ENCODE results near the gene CAMK1D.
A peak's percentile ranks its signal among the peaks of the same experiment; 100 is the strongest.
"Not testable (repeated sequence)": the region's sequence is repeated elsewhere in the genome, so short reads cannot be mapped to it uniquely, and the experiment has no call there.

CAMK1D gene

DNA sequence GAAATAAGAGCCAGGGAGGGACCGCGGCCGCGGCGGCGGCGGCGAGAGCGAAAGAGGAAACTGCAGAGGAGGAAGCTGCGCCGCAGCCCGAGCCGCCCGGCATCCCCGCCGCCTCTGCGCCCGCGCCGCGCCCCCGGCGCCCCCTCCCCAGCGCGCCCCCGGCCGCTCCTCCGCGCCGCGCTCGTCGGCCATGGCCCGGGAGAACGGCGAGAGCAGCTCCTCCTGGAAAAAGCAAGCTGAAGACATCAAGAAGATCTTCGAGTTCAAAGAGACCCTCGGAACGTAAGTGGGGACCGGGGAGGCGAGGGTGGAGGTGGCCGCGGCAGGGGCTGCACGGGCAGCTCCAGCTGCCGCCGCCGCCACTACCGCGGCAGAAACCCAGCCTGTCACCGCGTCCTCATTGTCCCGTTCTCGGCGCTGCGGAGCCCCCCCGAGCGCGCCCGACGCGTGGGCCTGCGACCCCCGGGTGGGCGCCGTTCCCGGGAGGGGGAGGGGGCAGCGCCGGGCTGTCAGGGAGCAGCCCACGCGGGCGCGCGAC lies 351 bp downstream of the CAMK1D start:
- H3K4me3 ChIP-seq (ENCODE audit: low read depth, low read length), result peak overlapping the region; percentile 91
- TF ChIP-seq, protein P1, sequence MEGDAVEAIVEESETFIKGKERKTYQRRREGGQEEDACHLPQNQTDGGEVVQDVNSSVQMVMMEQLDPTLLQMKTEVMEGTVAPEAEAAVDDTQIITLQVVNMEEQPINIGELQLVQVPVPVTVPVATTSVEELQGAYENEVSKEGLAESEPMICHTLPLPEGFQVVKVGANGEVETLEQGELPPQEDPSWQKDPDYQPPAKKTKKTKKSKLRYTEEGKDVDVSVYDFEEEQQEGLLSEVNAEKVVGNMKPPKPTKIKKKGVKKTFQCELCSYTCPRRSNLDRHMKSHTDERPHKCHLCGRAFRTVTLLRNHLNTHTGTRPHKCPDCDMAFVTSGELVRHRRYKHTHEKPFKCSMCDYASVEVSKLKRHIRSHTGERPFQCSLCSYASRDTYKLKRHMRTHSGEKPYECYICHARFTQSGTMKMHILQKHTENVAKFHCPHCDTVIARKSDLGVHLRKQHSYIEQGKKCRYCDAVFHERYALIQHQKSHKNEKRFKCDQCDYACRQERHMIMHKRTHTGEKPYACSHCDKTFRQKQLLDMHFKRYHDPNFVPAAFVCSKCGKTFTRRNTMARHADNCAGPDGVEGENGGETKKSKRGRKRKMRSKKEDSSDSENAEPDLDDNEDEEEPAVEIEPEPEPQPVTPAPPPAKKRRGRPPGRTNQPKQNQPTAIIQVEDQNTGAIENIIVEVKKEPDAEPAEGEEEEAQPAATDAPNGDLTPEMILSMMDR (IDR thresholded peaks at IDR 0.05; ENCODE audit: low read depth, low read length), result no peak
- DNase-seq (ENCODE audit: low read depth, low spot score), result no peak
- in situ Hi-C loops (cut with HindIII; ENCODE audit: low sequenced_read_pairs), result no loop called here

DNA sequence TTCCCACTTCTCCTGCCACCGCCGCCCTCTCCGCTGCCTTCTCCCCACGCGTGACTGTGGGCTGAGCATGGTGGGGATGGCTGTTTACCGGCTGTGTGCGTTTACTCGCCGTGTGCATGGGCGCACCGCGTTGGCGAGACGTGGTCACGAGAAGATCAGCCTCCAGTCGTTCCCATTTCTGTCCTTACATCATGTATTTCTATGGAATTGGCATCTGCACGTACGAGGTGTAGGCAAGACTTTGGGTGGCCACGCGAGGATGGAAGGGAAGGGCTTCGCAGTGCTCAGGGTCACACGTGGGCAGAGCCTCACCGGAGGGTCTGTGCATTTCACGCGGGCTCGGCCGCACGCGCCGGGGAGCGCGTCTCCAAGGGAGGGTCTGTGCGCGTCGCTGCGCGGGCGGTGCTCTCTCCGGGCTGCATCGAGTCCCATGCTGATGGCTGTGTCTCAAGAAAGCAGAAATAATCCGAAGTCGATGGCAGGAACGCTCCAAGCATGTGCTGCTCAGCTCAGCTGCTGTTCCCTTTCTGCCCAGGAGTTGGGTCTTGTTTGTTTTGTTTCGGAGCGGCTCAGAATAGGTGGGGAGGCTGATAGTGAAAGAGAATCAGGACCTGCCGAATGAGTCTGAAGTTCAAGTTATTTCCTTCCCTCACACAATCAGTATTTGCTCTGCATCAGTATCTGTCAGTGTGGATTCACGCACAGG lies 973 bp downstream of the CAMK1D start:
- peak overlapping the region; percentile 91 for H3K4me3 ChIP-seq (ENCODE audit: low read depth, low read length)
- peak; percentile 49 for DNase-seq (ENCODE audit: low read depth, low spot score)
- TF ChIP-seq, protein P1 (IDR thresholded peaks at IDR 0.05; ENCODE audit: low read depth, low read length), result no peak
- in situ Hi-C loops (cut with HindIII; ENCODE audit: low sequenced_read_pairs), result no loop called here

DNA sequence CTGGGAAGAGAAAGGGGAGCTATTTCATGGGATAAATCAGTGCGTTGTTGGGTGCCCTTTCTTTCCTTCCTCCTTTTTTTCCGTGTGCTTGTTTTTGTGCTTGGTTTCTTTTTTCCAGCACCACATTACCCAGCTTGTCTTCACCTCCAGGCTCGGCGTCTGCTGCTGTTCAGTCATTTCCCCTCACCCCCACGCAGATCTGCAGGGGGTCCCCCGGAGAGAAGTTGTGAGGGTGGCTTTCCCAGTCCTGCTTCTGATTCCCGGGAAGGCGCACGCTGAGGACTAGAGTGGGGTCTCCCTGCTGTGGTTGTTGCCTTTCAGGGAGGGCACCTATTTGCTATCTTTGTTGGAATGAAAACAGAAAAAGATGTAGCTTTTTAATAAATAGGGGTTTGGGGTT lies 1.6 kb downstream of the CAMK1D start:
- no peak for DNase-seq (ENCODE audit: low read depth, low spot score)
- TF ChIP-seq, protein P1 (IDR thresholded peaks at IDR 0.05; ENCODE audit: low read depth, low read length), result no peak
- in situ Hi-C loops (cut with HindIII; ENCODE audit: low sequenced_read_pairs), result no loop called here
- H3K4me3 ChIP-seq (ENCODE audit: low read depth, low read length), result peak overlapping the region; percentile 91

DNA sequence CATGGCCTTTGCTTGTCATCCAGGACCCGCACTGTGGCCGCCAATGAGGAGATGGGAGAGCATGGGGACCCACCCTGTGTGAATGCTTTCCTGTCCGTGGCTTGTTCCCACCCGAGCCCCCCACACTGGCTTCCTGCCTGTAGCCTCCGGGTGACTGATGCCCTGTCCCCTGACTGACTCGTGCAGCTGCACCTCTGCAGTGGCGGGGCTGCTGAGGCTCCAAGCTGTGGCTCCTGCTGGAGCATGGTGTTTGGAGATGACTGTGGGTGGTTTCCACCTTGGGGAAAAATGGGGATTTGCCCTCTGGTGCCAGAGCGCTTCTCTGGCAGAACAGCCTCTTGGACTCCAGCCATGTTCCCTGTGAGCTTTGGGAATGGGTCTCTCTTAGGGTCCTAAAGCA lies 2.1 kb downstream of the CAMK1D start:
- in situ Hi-C loops (cut with HindIII; ENCODE audit: low sequenced_read_pairs), result no loop called here
- TF ChIP-seq, protein P1 (IDR thresholded peaks at IDR 0.05; ENCODE audit: low read depth, low read length), result no peak
- no peak overlapping the region for H3K4me3 ChIP-seq (ENCODE audit: low read depth, low read length)
- DNase-seq (ENCODE audit: low read depth, low spot score), result no peak

DNA sequence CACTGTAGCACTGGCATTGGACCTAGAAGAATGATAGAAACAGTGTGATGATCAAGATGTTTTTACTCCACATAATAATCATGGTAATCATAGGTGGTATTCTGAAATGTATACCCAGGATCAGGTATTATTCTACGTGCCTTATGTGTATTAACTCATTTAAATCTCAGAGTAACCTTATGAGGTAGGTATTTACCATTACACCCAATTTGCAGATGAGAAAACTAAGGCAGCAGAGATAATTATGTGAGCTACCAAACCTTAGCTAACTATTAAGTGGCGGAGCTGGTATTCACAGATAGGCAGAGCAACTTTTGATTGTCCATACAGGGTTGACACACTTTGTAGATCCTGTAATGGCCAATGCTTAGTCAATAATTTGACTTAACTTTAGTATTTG lies 2.5 kb downstream of the CAMK1D start:
- TF ChIP-seq, protein P1 (IDR thresholded peaks at IDR 0.05; ENCODE audit: low read depth, low read length), result no peak
- no peak for DNase-seq (ENCODE audit: low read depth, low spot score)
- H3K4me3 ChIP-seq (ENCODE audit: low read depth, low read length), result no peak overlapping the region
- in situ Hi-C loops (cut with HindIII; ENCODE audit: low sequenced_read_pairs), result no loop called here

DNA sequence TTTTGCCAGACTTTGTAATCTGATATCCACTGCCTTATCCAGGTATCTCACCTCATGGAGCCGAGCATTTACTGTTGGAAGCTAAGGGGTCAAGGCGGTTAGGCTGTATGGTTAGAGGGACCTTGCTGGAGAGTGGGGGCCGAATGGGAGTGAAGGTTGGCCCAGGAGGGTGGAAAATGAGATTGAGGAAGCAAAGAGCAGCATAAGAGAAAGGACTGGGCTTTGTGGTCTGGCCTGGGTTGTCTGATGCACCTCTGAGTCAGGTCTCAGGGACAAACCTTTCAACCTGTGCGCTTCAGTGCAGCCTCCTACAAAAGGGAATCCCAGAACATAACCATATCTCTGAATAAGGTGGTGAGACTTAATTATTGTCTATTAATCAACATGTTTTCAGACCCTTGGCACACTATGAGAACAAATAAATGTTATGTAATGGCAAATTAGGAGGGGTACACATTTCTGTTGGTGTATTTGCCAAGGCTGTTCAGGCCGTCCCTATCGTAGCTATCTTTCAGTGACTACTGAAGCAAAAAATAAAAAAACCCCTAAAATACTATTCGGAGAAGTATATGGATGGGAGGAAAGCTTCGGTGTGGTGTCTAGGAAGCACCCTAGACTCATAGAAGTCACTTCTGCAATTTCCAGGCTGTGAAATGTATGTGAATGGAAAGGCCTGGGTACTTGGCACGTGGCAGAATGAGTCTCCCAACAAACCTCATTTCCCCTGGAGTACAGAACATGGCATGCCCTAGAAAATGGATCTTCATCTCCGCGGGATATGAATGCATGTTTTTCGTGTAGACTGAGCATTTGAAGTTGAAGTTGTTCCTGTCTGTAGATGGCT lies 4.3 kb downstream of the CAMK1D start:
- DNase-seq (ENCODE audit: low read depth, low spot score), result no peak
- in situ Hi-C loops (cut with HindIII; ENCODE audit: low sequenced_read_pairs), result no loop called here
- TF ChIP-seq, protein P1 (IDR thresholded peaks at IDR 0.05; ENCODE audit: low read depth, low read length), result no peak
- no peak overlapping the region for H3K4me3 ChIP-seq (ENCODE audit: low read depth, low read length)

DNA sequence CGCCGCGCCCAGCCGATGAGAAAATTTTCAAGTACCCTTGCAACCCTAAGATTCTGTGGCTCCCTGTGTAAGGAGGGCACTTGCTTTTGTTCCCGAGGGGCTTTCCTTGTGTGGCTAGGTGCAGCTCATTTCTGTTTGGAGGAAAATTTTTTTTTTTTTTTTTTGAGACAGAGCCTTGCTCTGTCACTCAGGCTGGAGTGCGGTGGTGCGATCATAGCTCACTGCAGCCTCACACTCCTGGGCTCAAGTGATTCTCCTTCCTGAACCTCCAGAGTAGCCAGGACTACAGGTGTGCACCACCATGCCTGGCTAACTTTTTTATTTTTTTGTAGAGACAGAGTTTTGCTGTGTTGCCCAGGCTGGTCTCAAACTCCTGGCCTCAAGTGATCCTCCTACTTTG lies 5.3 kb downstream of the CAMK1D start:
- H3K4me3 ChIP-seq (ENCODE audit: low read depth, low read length); in situ Hi-C loops (cut with HindIII; ENCODE audit: low sequenced_read_pairs); DNase-seq (ENCODE audit: low read depth, low spot score): not testable (repeated sequence)

Data from astrocyte of the spinal cord (primary cell).